OCI-LY1 (cell line): ENCODE data around the gene SIVA1.

Experiments used
- H2AFZ ChIP-seq: fragments of 200-600 bp; sonication (generic), shearing (Covaris generic); 2 replicates; pipeline ENCODE4 v1.6.0; 2014; ENCODE audit warnings: antibody characterized with exemption, mild to moderate bottlenecking, low read length
- H3F3A ChIP-seq: fragments of 200-600 bp; sonication (generic), shearing (Covaris generic); 2 replicates; pipeline ENCODE4 v1.6.0; 2014; ENCODE audit warnings: mild to moderate bottlenecking, antibody characterized with exemption, low read length, moderate library complexity; ENCODE audit not compliant: insufficient read depth
- H3K27ac ChIP-seq: fragments of 200-600 bp; sonication (generic); 2 replicates; pipeline ENCODE4 v1.5.1; 2014; ENCODE audit warnings: low read length, mixed run types, mild to moderate bottlenecking, low read depth; ENCODE audit not compliant: poor library complexity, severe bottlenecking
- H3K27me3 ChIP-seq: fragments of 200-600 bp; sonication (generic); 2 replicates; pipeline ENCODE4 v1.6.0; 2014; ENCODE audit warnings: antibody characterized with exemption, mild to moderate bottlenecking, low read length, moderate library complexity; ENCODE audit not compliant: insufficient read depth
- H3K36me3 ChIP-seq: fragments of 200-600 bp; sonication (generic); 2 replicates; pipeline ENCODE4 v1.6.1; 2014; ENCODE audit warnings: mild to moderate bottlenecking, antibody characterized with exemption, low read length, moderate library complexity, mixed read lengths; ENCODE audit not compliant: insufficient read depth
- H3K4me1 ChIP-seq: fragments of 200-600 bp; sonication (generic); 2 replicates; pipeline ENCODE4 v1.5.1; 2014; ENCODE audit warnings: mild to moderate bottlenecking, low read length, moderate library complexity; ENCODE audit not compliant: insufficient read depth, severe bottlenecking
- H3K4me2 ChIP-seq: fragments of 200-600 bp; sonication (generic), shearing (Covaris generic); 2 replicates; pipeline ENCODE4 v1.6.1; 2014; ENCODE audit warnings: low read length
- H3K4me3 ChIP-seq: fragments of 200-600 bp; sonication (generic); 2 replicates; pipeline ENCODE4 v1.5.1; 2014; ENCODE audit warnings: low read length, low read depth, mild to moderate bottlenecking, mixed read lengths; ENCODE audit not compliant: poor library complexity, severe bottlenecking
- H3K79me2 ChIP-seq: fragments of 200-600 bp; shearing (Covaris generic); 2 replicates; pipeline ENCODE4 v1.6.1; 2016; ENCODE audit warnings: mixed run types, low read length, mixed read lengths; ENCODE audit not compliant: insufficient read depth
- H3K9ac ChIP-seq: fragments of 200-600 bp; sonication (generic), shearing (Covaris generic); 2 replicates; pipeline ENCODE4 v1.6.1; 2014; ENCODE audit warnings: mild to moderate bottlenecking, low read length, mixed read lengths
- H3K9me2 ChIP-seq: fragments of 200-600 bp; sonication (generic), shearing (Covaris generic); 2 replicates; pipeline ENCODE4 v1.6.1; 2014; ENCODE audit warnings: low read depth, mild to moderate bottlenecking, low read length, mixed read lengths
- H3K9me3 ChIP-seq: fragments of 200-600 bp; shearing (Covaris generic); 2 replicates; pipeline ENCODE4 v1.6.1; 2014; ENCODE audit warnings: low read length, mixed read lengths
- H4K20me1 ChIP-seq: fragments of 200-600 bp; sonication (generic), shearing (Covaris generic); 2 replicates; pipeline ENCODE4 v1.6.0; 2016; ENCODE audit warnings: mild to moderate bottlenecking, low read length; ENCODE audit not compliant: insufficient read depth
- CTCF ChIP-seq: fragments of 200-600 bp; sonication (generic), shearing (Covaris generic); IDR thresholded peaks from 2 replicates; pipeline ENCODE4 v1.5.1; 2017; ENCODE audit warnings: mild to moderate bottlenecking, antibody characterized with exemption, low read length, moderate library complexity, mixed read lengths
- EZH2 ChIP-seq: fragments of 200-600 bp; sonication (generic), shearing (Covaris generic); IDR thresholded peaks from 2 replicates; pipeline ENCODE4 v1.8.0; 2017; ENCODE audit warnings: borderline replicate concordance, mixed run types, mild to moderate bottlenecking, antibody characterized with exemption, low read length, moderate library complexity, mixed read lengths

SIVA1 gene

GRCh38 chr14:104797115-104798044 is 44.4 kb downstream of the SIVA1 start:
- Histone ChIP-seq H3K4me2 (no peak overlapping the region), H3K36me3 (no peaks in the 10 kb centered on the region), H2AFZ (no peak overlapping the region), H3K79me2 (no peaks in the 10 kb centered on the region), H4K20me1 (no peaks in the 10 kb centered on the region), H3K4me3 (no peak overlapping the region), H3K9me2 (no peaks in the 10 kb centered on the region), H3K27ac (no peak overlapping the region), H3K9me3 (no peaks in the 10 kb centered on the region), H3K27me3 (peaks cover 14% of the 10 kb centered on the region), H3F3A (peaks cover 9% of the 10 kb centered on the region), H3K4me1 (peaks cover 45% of the 10 kb centered on the region), H3K9ac (no peak overlapping the region)
- TF ChIP-seq CTCF: no peak
- TF ChIP-seq EZH2: no peak

GRCh38 chr14:104798300-104799243 is 45.6 kb downstream of the SIVA1 start:
- H2AFZ ChIP-seq: no peak overlapping the region
- H3K4me2 ChIP-seq: no peak overlapping the region
- peaks cover 45% of the 10 kb centered on the region for H3K4me1 ChIP-seq
- TF ChIP-seq EZH2 (no peak), CTCF (no peak)
- H3K4me3 ChIP-seq: no peak overlapping the region
- no peaks in the 10 kb centered on the region for H3K9me3 ChIP-seq
- H3K9me2 ChIP-seq: no peaks in the 10 kb centered on the region
- no peak overlapping the region for H3K9ac ChIP-seq
- H3K79me2 ChIP-seq: no peaks in the 10 kb centered on the region
- H3K36me3 ChIP-seq: no peaks in the 10 kb centered on the region
- H3K27ac ChIP-seq: no peak overlapping the region
- H3F3A ChIP-seq: peaks cover 9% of the 10 kb centered on the region
- H3K27me3 ChIP-seq: peaks cover 14% of the 10 kb centered on the region
- no peaks in the 10 kb centered on the region for H4K20me1 ChIP-seq

DNA sequence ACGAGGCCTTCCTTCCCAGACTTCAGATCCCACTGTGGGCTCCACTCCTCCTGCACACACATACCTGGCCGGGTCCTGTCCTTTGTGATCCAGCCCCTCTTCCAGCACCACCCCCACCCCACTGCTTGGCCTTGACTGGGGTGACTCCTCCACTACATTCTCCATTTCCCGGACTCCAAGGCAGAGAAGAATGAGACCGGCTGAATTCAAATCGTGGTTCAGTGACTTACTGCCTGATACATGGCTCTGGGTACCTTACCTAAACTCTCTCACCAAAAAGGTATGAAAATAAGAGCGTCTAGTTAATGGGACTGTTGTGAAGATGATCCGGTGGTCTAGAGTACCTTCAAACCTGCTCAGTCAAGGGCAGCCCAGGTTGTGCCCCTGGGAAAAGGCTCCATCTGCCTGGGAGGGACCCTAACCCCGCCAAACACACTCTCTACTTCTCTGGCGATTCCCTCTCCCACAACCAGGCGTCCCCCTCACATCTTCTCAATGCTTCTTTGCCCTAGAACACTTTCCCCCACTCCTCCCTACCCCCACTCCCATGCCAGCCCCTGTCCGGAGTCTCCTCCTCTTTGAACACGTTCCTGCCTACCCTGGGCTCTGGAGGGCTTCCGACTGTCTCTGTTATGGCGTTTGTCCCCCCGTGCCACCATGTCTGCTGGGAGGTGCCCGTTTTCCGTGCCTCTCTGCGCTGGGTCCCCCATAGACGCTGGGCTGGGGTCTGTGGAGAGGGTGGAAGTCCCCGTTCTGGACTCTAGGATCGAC is 46.5 kb downstream of the SIVA1 start:
- H3K4me3 ChIP-seq: peak overlapping the region; percentile 58
- H4K20me1 ChIP-seq: no peaks in the 10 kb centered on the region
- H3F3A ChIP-seq: peaks cover 9% of the 10 kb centered on the region
- TF ChIP-seq EZH2 (no peak), CTCF (0 out of 2 replicates have a peak, but pooled peaks have one; percentile 17)
- H3K4me1 ChIP-seq: peaks cover 45% of the 10 kb centered on the region
- H3K27me3 ChIP-seq: peaks cover 14% of the 10 kb centered on the region
- H2AFZ ChIP-seq: no peak overlapping the region
- H3K4me2 ChIP-seq: peak overlapping the region; percentile 59
- H3K9me2 ChIP-seq: no peaks in the 10 kb centered on the region
- no peaks in the 10 kb centered on the region for H3K9me3 ChIP-seq
- H3K36me3 ChIP-seq: no peaks in the 10 kb centered on the region
- peak overlapping the region; percentile 64; the same call in 1 of the 2 replicates for H3K9ac ChIP-seq
- no peak overlapping the region for H3K27ac ChIP-seq
- no peaks in the 10 kb centered on the region for H3K79me2 ChIP-seq
